HepG2 (cell line): Measurements from ENCODE around the gene VPS4B. TPM values are rescaled to one million over a fixed set of nuclear protein-coding genes. Genes with fewer than 3 reads are reported as not detected.

ENCODE experiments used
- GATA4 ChIP-seq: sonication (generic); IDR thresholded peaks from 2 replicates; pipeline ENCODE4 v1.6.1; 2016; ENCODE audit warnings: antibody characterized with exemption, low read depth, borderline replicate concordance
- HOXA5 ChIP-seq: sonication (generic); formaldehyde crosslinking; IDR thresholded peaks from 2 replicates; pipeline ENCODE4 v1.4.0; 2020; ENCODE audit warnings: missing genetic modification reagents
- KDM3A ChIP-seq: IDR thresholded peaks from 2 replicates; pipeline ENCODE4 v1.6.1; 2018; ENCODE audit warnings: low read depth, missing compliant biosample characterization
- MAFK ChIP-seq, 2 experiments: IDR thresholded peaks in 1 of 2; conservative IDR thresholded peaks in 1 of 2; 2 replicates each; pipeline ENCODE4 v1.6.1; 2011; ENCODE audit warnings: improper control_type of control experiment in 2 of 2, low read length in 2 of 2
- PAWR ChIP-seq: sonication (generic); formaldehyde crosslinking; IDR thresholded peaks from 2 replicates; pipeline ENCODE4 v1.4.0; 2020; ENCODE audit warnings: missing genetic modification reagents, mild to moderate bottlenecking, borderline replicate concordance
- SP4 ChIP-seq: sonication (generic); formaldehyde crosslinking; IDR thresholded peaks from 2 replicates; pipeline ENCODE4 v1.8.1; 2023; ENCODE audit warnings: mild to moderate bottlenecking, missing genetic modification reagents
- ZFP1 ChIP-seq: IDR thresholded peaks from 2 replicates; pipeline ENCODE4 v1.6.1; 2016
- ZNF225 ChIP-seq: sonication (generic); formaldehyde crosslinking; IDR thresholded peaks from 2 replicates; pipeline ENCODE4 v1.4.0; 2020; ENCODE audit warnings: mild to moderate bottlenecking, missing genetic modification reagents
- ZNF260 ChIP-seq: sonication (generic); formaldehyde crosslinking; IDR thresholded peaks from 2 replicates; pipeline ENCODE4 v1.4.0; 2020; ENCODE audit warnings: missing genetic modification reagents, low read depth, mild to moderate bottlenecking, borderline replicate concordance
- polyA plus RNA-seq, 8 experiments: library from polyadenylated mRNA; depleted of rRNA in 3 of 8; stranded (reverse) in 7 of 8; unstranded in 1 of 8; fragments of >200 nt; fragmentation: Illumina TruSeq in 4 of 8; extraction: Trizol in 4 of 8; gene quantifications; 2 replicates each; pipeline versions ENCODE4 v1.2.1 to v1.2.3, GENCODE V29; 2011 to 2016; ENCODE audit warnings: low read depth in 4 of 8, missing spikeins in 1 of 8, mixed read lengths in 1 of 8; ENCODE audit not compliant: insufficient read depth in 1 of 8
- total RNA-seq, 5 experiments: library from RNA; depleted of rRNA; stranded (reverse); fragments of >200 nt; fragmentation: Illumina TruSeq; extraction: Trizol; gene quantifications; 2 replicates each; pipeline ENCODE4 v1.2.3, GENCODE V29; 2016; ENCODE audit warnings: low read depth in 1 of 5
- TF ChIP-seq, protein P1 (sequence below): sonication (generic); formaldehyde crosslinking; IDR thresholded peaks from 2 replicates; pipeline ENCODE4 v1.4.0; 2020; ENCODE audit warnings: missing genetic modification reagents
- TF ChIP-seq, protein P2 (sequence below): sonication (generic); formaldehyde crosslinking; IDR thresholded peaks from 2 replicates; pipeline ENCODE4; 2020; ENCODE audit warnings: missing genetic modification reagents, mild to moderate bottlenecking, borderline replicate concordance
- TF ChIP-seq, protein P3 (sequence below): sonication (generic); formaldehyde crosslinking; IDR thresholded peaks from 2 replicates; pipeline ENCODE4 v1.5.1; 2020; ENCODE audit warnings: missing genetic modification reagents, mild to moderate bottlenecking, borderline replicate concordance
- TF ChIP-seq, protein P4 (sequence below): sonication (generic); formaldehyde crosslinking; IDR thresholded peaks from 2 replicates; pipeline ENCODE4 v1.5.0; 2020; ENCODE audit warnings: missing genetic modification reagents, mild to moderate bottlenecking, borderline replicate concordance
- TF ChIP-seq, protein P5 (sequence below): sonication (generic); formaldehyde crosslinking; IDR thresholded peaks from 2 replicates; pipeline ENCODE4 v1.9.0; 2021; ENCODE audit warnings: missing genetic modification reagents, mild to moderate bottlenecking, borderline replicate concordance
- TF ChIP-seq, protein P6 (sequence below): sonication (generic); formaldehyde crosslinking; IDR thresholded peaks from 2 replicates; pipeline ENCODE4 v1.9.0; 2021; ENCODE audit warnings: missing genetic modification reagents, mild to moderate bottlenecking, borderline replicate concordance
- TF ChIP-seq, protein P7 (sequence below): sonication (generic); formaldehyde crosslinking; IDR thresholded peaks from 2 replicates; pipeline ENCODE4 v1.4.0; 2020; ENCODE audit warnings: mild to moderate bottlenecking, missing genetic modification reagents

VPS4B gene
- total and polyA plus RNA-seq, 2 of the 13 experiments (the other 11 are each of a cell fraction or from before 2014, with no cell fraction given): 12.8 to 25.9 TPM

DNA sequence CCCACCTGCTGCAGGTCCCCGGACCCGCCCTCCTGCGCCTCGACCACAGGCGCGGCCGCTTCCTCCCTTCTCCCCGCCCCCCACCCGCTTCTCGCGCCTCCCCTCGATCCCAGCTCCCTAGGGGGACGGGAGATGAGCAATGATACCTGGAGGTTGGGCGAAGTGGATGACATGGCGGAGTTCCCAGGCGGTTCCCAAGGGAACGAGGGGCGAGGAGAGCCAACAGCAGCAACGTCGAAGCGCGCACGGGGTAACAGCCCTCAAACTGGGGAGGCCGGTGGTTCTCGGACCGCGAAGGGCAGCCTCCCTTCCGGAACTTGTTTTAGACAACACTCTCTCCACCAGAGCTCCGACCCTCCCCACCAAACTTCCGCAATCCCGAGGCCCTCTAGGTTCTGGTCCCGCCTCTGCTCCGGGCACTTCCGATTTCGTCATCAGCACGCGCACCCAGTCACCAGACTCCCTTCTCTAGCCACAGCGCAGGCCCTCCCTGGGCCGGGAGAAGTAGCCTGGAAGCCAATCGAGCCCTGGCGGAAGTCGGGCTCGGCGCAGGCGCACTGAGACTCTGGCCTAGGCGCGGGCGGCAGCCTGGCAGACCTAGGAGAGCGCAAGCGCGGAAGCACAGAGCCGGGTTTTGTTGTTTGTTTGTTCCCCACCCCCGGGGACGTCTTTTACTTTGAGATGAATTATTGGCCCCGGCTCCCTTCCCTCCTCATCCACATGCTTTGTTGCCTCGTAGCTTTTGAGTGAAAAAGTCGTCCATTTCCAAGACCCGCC, at the start of gene VPS4B (continued):
- TF ChIP-seq, protein P1, sequence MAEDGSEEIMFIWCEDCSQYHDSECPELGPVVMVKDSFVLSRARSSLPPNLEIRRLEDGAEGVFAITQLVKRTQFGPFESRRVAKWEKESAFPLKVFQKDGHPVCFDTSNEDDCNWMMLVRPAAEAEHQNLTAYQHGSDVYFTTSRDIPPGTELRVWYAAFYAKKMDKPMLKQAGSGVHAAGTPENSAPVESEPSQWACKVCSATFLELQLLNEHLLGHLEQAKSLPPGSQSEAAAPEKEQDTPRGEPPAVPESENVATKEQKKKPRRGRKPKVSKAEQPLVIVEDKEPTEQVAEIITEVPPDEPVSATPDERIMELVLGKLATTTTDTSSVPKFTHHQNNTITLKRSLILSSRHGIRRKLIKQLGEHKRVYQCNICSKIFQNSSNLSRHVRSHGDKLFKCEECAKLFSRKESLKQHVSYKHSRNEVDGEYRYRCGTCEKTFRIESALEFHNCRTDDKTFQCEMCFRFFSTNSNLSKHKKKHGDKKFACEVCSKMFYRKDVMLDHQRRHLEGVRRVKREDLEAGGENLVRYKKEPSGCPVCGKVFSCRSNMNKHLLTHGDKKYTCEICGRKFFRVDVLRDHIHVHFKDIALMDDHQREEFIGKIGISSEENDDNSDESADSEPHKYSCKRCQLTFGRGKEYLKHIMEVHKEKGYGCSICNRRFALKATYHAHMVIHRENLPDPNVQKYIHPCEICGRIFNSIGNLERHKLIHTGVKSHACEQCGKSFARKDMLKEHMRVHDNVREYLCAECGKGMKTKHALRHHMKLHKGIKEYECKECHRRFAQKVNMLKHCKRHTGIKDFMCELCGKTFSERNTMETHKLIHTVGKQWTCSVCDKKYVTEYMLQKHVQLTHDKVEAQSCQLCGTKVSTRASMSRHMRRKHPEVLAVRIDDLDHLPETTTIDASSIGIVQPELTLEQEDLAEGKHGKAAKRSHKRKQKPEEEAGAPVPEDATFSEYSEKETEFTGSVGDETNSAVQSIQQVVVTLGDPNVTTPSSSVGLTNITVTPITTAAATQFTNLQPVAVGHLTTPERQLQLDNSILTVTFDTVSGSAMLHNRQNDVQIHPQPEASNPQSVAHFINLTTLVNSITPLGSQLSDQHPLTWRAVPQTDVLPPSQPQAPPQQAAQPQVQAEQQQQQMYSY (CRISPR knock-in tag): peak; percentile 59; the same call in 1 of the 2 replicates
- TF ChIP-seq GATA4 (0 out of 2 replicates have a peak, but pooled peaks have one; percentile 67), MAFK (conservative IDR thresholded peaks at IDR 0.05 in 1 of 2, IDR thresholded peaks at IDR 0.05 in 1 of 2; ENCODE audit: low read length in 2 of 2) (no peak), ZNF260 (CRISPR knock-in tag) (no peak), ZFP1 (CRISPR knock-in tag) (no peak), HOXA5 (no peak), PAWR (no peak), KDM3A (CRISPR knock-in tag) (0 out of 2 replicates have a peak, but pooled peaks have one; percentile 12), SP4 (CRISPR knock-in tag) (peak; percentile 94), ZNF225 (CRISPR knock-in tag) (no peak)
- TF ChIP-seq, protein P2, sequence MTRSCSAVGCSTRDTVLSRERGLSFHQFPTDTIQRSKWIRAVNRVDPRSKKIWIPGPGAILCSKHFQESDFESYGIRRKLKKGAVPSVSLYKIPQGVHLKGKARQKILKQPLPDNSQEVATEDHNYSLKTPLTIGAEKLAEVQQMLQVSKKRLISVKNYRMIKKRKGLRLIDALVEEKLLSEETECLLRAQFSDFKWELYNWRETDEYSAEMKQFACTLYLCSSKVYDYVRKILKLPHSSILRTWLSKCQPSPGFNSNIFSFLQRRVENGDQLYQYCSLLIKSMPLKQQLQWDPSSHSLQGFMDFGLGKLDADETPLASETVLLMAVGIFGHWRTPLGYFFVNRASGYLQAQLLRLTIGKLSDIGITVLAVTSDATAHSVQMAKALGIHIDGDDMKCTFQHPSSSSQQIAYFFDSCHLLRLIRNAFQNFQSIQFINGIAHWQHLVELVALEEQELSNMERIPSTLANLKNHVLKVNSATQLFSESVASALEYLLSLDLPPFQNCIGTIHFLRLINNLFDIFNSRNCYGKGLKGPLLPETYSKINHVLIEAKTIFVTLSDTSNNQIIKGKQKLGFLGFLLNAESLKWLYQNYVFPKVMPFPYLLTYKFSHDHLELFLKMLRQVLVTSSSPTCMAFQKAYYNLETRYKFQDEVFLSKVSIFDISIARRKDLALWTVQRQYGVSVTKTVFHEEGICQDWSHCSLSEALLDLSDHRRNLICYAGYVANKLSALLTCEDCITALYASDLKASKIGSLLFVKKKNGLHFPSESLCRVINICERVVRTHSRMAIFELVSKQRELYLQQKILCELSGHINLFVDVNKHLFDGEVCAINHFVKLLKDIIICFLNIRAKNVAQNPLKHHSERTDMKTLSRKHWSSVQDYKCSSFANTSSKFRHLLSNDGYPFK: peak; percentile 96; the same call in 1 of the 2 replicates
- TF ChIP-seq, protein P3, sequence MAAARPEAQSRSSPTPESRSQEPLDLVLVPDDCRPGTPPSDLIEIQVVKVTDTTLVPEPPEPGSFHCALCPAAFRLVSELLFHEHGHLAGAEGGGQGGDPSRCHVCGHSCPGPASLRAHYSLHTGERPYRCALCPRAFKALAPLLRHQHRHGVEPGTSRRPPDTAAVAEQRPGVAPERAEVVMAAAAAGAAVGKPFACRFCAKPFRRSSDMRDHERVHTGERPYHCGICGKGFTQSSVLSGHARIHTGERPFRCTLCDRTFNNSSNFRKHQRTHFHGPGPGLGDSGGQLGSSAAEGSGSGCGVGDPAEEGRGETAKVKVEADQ: peak; percentile 81; the same call in 1 of the 2 replicates
- TF ChIP-seq, protein P4, sequence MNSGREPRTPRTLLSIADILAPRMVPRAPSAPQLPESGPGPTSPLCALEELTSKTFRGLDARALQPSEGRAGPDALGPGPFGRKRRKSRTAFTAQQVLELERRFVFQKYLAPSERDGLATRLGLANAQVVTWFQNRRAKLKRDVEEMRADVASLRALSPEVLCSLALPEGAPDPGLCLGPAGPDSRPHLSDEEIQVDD (CRISPR knock-in tag): no peak
- TF ChIP-seq, protein P5, sequence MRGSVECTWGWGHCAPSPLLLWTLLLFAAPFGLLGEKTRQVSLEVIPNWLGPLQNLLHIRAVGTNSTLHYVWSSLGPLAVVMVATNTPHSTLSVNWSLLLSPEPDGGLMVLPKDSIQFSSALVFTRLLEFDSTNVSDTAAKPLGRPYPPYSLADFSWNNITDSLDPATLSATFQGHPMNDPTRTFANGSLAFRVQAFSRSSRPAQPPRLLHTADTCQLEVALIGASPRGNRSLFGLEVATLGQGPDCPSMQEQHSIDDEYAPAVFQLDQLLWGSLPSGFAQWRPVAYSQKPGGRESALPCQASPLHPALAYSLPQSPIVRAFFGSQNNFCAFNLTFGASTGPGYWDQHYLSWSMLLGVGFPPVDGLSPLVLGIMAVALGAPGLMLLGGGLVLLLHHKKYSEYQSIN (CRISPR knock-in tag): no peak
- TF ChIP-seq, protein P6, sequence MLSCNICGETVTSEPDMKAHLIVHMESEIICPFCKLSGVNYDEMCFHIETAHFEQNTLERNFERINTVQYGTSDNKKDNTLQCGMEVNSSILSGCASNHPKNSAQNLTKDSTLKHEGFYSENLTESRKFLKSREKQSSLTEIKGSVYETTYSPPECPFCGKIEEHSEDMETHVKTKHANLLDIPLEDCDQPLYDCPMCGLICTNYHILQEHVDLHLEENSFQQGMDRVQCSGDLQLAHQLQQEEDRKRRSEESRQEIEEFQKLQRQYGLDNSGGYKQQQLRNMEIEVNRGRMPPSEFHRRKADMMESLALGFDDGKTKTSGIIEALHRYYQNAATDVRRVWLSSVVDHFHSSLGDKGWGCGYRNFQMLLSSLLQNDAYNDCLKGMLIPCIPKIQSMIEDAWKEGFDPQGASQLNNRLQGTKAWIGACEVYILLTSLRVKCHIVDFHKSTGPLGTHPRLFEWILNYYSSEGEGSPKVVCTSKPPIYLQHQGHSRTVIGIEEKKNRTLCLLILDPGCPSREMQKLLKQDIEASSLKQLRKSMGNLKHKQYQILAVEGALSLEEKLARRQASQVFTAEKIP: no peak
- TF ChIP-seq, protein P7, sequence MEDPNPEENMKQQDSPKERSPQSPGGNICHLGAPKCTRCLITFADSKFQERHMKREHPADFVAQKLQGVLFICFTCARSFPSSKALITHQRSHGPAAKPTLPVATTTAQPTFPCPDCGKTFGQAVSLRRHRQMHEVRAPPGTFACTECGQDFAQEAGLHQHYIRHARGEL (CRISPR knock-in tag): 0 out of 2 replicates have a peak, but pooled peaks have one; percentile 18
